HL-60 (cell line): Measurements from ENCODE around the gene PAPPA2.

Experiments
- CTCF ChIP-seq: IDR thresholded peaks from one replicate; pipeline ENCODE4 v1.5.1; 2011; ENCODE audit warnings: low read length, control low read depth, inconsistent platforms; ENCODE audit not compliant: insufficient read depth
- GABPA ChIP-seq: IDR thresholded peaks from 2 replicates; pipeline ENCODE4 v1.6.1; 2012; ENCODE audit warnings: low read depth
- POLR2AphosphoS5 ChIP-seq: IDR thresholded peaks from 2 replicates; pipeline ENCODE4 v1.6.1; 2012; ENCODE audit warnings: low read depth
- REST ChIP-seq: IDR thresholded peaks from 2 replicates; pipeline ENCODE4 v1.6.1; 2012; ENCODE audit warnings: low read depth; ENCODE audit not compliant: insufficient replicate concordance
- SPI1 ChIP-seq: IDR thresholded peaks from 2 replicates; pipeline ENCODE4 v1.6.1; 2012; ENCODE audit warnings: low read depth, mild to moderate bottlenecking, borderline replicate concordance

- TF ChIP-seq CTCF, result no peak
- TF ChIP-seq SPI1, result no peak
- TF ChIP-seq POLR2AphosphoS5, result no peak
- TF ChIP-seq REST, result no peak
- TF ChIP-seq GABPA, result no peak
Measured at GRCh38 chr1:176864211-176864610, 401.2 kb downstream of the PAPPA2 start.
